ENCODE measurements around the gene NEDD8. TPM values are rescaled to one million over a fixed set of nuclear protein-coding genes. Genes with fewer than 3 reads are reported as not detected.

Gene NEDD8
- total RNA-seq, 1 experiment from 2014 or later = 214 TPM

DNA sequence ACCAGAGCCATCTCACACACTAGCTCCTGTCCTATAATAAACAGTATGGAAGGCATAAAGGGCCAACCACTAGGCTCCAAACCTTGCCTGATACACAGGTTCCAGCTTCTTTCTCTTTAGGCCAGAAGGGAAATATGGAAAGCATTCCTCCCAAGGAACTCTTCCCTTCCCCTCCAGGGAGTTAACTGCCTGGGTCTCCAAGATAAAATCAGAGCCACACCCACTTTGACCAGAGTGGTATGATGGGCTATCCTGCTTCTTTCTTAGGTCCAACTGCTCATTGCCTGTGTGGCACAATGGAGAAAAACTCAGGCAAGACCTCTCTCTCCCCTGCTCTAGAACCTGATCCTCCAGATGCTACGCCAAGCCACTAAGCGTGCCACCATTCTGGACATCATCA is 24.5 kb downstream of the NEDD8 start:
- H3K36me3 Mint-ChIP-seq (ENCODE audit: insufficient read depth in 1 of 3, low read depth in 3 of 3) = peaks cover 40 to 76% (median 68%) of the 10 kb centered on the region in 3 experiments; a peak in 6 of 7 replicates
- Histone ChIP-seq H3K27ac (ENCODE audit: insufficient read length, low read depth, low read length) (no peak overlapping the region), H3K9ac (ENCODE audit: extremely low read depth, insufficient read length, low read length) (no peak overlapping the region), H4K20me1 (ENCODE audit: control insufficient read depth, insufficient read depth, insufficient read length) (no peaks in the 10 kb centered on the region), H3K4ac (ENCODE audit: low read depth, low read length) (no peak overlapping the region), H2BK12ac (ENCODE audit: insufficient read length, low read depth, low read length) (no peak overlapping the region), H3K4me1 (ENCODE audit: insufficient read depth, low read length) (peaks cover 5% of the 10 kb centered on the region; the same call in 1 of the 2 replicates), H3K23me2 (ENCODE audit: insufficient read length, low read depth, low read length, poor library complexity, severe bottlenecking) (no peaks in the 10 kb centered on the region), H3K56ac (ENCODE audit: insufficient read length, low read depth, low read length) (no peak overlapping the region), H2BK15ac (ENCODE audit: low read depth, low read length) (no peak overlapping the region), H3K23ac (ENCODE audit: insufficient read length, low read depth, low read length) (no peak overlapping the region), H2BK120ac (ENCODE audit: low read depth, low read length, poor library complexity, severe bottlenecking) (no peak overlapping the region), H4K5ac (ENCODE audit: insufficient read length, low read depth, low read length) (no peak overlapping the region), H3K27me3 (ENCODE audit: insufficient read depth, low read length) (no peaks in the 10 kb centered on the region), H3K18ac (ENCODE audit: insufficient read length, low read depth, low read length) (no peak overlapping the region), H3K14ac (ENCODE audit: insufficient read depth, low read length) (no peak overlapping the region), H2BK20ac (ENCODE audit: low read depth, low read length, poor library complexity, severe bottlenecking) (no peak overlapping the region), H3K4me2 (ENCODE audit: insufficient read depth, insufficient read length, low read length) (no peak overlapping the region), H4K8ac (replicated peaks; ENCODE audit: insufficient read length, low read depth, low read length) (no peak overlapping the region), H2AK5ac (ENCODE audit: insufficient read length, low read length) (no peak overlapping the region), H2AFZ (ENCODE audit: low read length) (no peak overlapping the region), H4K91ac (ENCODE audit: insufficient read length, low read depth, low read length) (no peak overlapping the region), H3K79me1 (ENCODE audit: insufficient read depth, low read depth, low read length, poor library complexity, severe bottlenecking) (no peaks in the 10 kb centered on the region), H2BK5ac (ENCODE audit: insufficient read length, low read length) (no peak overlapping the region), H3T11ph (ENCODE audit: low read length) (no peak overlapping the region), H3K79me2 (ENCODE audit: insufficient read depth, low read length) (no peaks in the 10 kb centered on the region), H3K9me3 (ENCODE audit: control insufficient read depth, low read depth, low read length) (no peaks in the 10 kb centered on the region)
- no CpG with 5 or more reads among the region's 2 CpGs for WGBS (ENCODE audit: extremely low coverage, insufficient read length, low lambda C conversion rate)
- TF ChIP-seq, protein P1, sequence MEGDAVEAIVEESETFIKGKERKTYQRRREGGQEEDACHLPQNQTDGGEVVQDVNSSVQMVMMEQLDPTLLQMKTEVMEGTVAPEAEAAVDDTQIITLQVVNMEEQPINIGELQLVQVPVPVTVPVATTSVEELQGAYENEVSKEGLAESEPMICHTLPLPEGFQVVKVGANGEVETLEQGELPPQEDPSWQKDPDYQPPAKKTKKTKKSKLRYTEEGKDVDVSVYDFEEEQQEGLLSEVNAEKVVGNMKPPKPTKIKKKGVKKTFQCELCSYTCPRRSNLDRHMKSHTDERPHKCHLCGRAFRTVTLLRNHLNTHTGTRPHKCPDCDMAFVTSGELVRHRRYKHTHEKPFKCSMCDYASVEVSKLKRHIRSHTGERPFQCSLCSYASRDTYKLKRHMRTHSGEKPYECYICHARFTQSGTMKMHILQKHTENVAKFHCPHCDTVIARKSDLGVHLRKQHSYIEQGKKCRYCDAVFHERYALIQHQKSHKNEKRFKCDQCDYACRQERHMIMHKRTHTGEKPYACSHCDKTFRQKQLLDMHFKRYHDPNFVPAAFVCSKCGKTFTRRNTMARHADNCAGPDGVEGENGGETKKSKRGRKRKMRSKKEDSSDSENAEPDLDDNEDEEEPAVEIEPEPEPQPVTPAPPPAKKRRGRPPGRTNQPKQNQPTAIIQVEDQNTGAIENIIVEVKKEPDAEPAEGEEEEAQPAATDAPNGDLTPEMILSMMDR (conservative IDR thresholded peaks at IDR 0.05) = no peak
- H3K27me3 Mint-ChIP-seq (ENCODE audit: low read depth) = no peaks in the 10 kb centered on the region; the same call in 1 of the 2 replicates
- no peak overlapping the region for H3K27ac Mint-ChIP-seq
- DNase-seq = no peak
- peaks cover 0 to 3% of the 10 kb centered on the region in 2 experiments; a peak in 3 of 5 replicates for H3K9me3 Mint-ChIP-seq
- H3K4me3 Mint-ChIP-seq = no peak overlapping the region
- peaks cover 15 to 20% of the 10 kb centered on the region in 2 experiments for H3K4me1 Mint-ChIP-seq
